RWPE1 (cell line): ENCODE results near the gene KRTAP5-2.

Experiments
- CTCF ChIA-PET: fragments of 350-600 bp; sonication (Branson Sonifier 250); formaldehyde crosslinking; extraction: SDS; loops from one replicate; lab custom pipeline; 2021; lab: Yijun Ruan, JAX
- POLR2A ChIA-PET: fragments of 400-600 bp; formaldehyde crosslinking; extraction: SDS; loops from one replicate; lab custom pipeline; 2020; ENCODE audit warnings: antibody characterized with exemption; ENCODE audit not compliant: low non-redundant PET; lab: Yijun Ruan, JAX
- DNase-seq: peaks from one replicate; pipeline ENCODE4 v3.0.0; 2012; ENCODE audit warnings: low spot score
- H3K27ac ChIP-seq: fragments of 450-650 bp; 2 replicates; pipeline ENCODE4 v1.5.1; 2017
- CTCF ChIP-seq: fragments of 450-650 bp; conservative IDR thresholded peaks from 2 replicates; pipeline ENCODE4 v1.5.1; 2017; ENCODE audit warnings: low read depth, mild to moderate bottlenecking

The KRTAP5-2 gene

GRCh38 chr11:1559111-1559951 lies 38.8 kb downstream of the KRTAP5-2 start:
- no peak for TF ChIP-seq CTCF
- peak overlapping the region; percentile 99 for H3K27ac ChIP-seq
- CTCF ChIA-PET: interaction anchor here (0.6 to 4.4 kb wide), 3 partner anchors 13 to 591 kb away, joined by 6 to 21 read pairs (median 7); no protein-coding TSS in a partner anchor
- DNase-seq: peak; percentile 91
- POLR2A ChIA-PET: interaction anchor here (0.6 kb wide), 1 partner anchor 15 kb away, joined by 3 read pairs; no protein-coding TSS in a partner anchor

GRCh38 chr11:1558775-1559110 lies 39.4 kb downstream of the KRTAP5-2 start:
- H3K27ac ChIP-seq: peak overlapping the region; percentile 99
- CTCF ChIA-PET: interaction anchor here (0.6 to 4.4 kb wide), 4 partner anchors 12 to 591 kb away, joined by 4 to 21 read pairs (median 6); no protein-coding TSS in a partner anchor
- no peak for TF ChIP-seq CTCF
- no peak for DNase-seq
- POLR2A ChIA-PET: interaction anchor here (0.6 kb wide), 1 partner anchor 16 kb away, joined by 3 read pairs; no protein-coding TSS in a partner anchor

- CTCF ChIA-PET: interaction anchor here (0.6 to 4.4 kb wide), 3 partner anchors 12 to 135 kb away, joined by 4 to 21 read pairs (median 7); no protein-coding TSS in a partner anchor
- TF ChIP-seq CTCF: no peak
- peak; percentile 75 for DNase-seq
- POLR2A ChIA-PET: interaction anchor here (0.6 kb wide), 1 partner anchor 16 kb away, joined by 3 read pairs; no protein-coding TSS in a partner anchor
- peak overlapping the region; percentile 99 for H3K27ac ChIP-seq
These were observed 40.0 kb downstream of the KRTAP5-2 start for GRCh38 chr11:1557904-1558774.

GRCh38 chr11:1557051-1557884 lies 40.8 kb downstream of the KRTAP5-2 start:
- POLR2A ChIA-PET: interaction anchor here (0.7 kb wide), 1 partner anchor 319 kb away, joined by 5 read pairs; no protein-coding TSS in a partner anchor
- no peak for DNase-seq
- H3K27ac ChIP-seq: peak overlapping the region; percentile 99
- CTCF ChIA-PET: interaction anchor here (4.4 kb wide), 1 partner anchor 11 kb away, joined by 21 read pairs; no protein-coding TSS in a partner anchor
- TF ChIP-seq CTCF: no peak

GRCh38 chr11:1556278-1556902 lies 41.7 kb downstream of the KRTAP5-2 start:
- ChIA-PET POLR2A (interaction anchor here (0.7 kb wide), 1 partner anchor 320 kb away, joined by 5 read pairs; no protein-coding TSS in a partner anchor), CTCF (interaction anchor here (1.1 kb wide), 1 partner anchor 18 kb away, joined by 6 read pairs; no protein-coding TSS in a partner anchor)
- TF ChIP-seq CTCF: no peak
- H3K27ac ChIP-seq: no peak overlapping the region
- DNase-seq: no peak
